LNCaP clone FGC (cell line): ENCODE results near the gene TAF1.
"Not testable (repeated sequence)": the region's sequence is repeated elsewhere in the genome, so short reads cannot be mapped to it uniquely, and the experiment has no call there.

Source experiments
- DNase-seq: peaks from one replicate; pipeline ENCODE4 v3.0.0-alpha.2; 2011; ENCODE audit warnings: low read depth
- H3K4me3 ChIP-seq: 2 replicates; pipeline ENCODE4 v1.5.1; 2011; ENCODE audit warnings: mild to moderate bottlenecking, low read depth, low read length, control low read depth
- TF ChIP-seq, protein P1 (sequence below): IDR thresholded peaks from 2 replicates; pipeline ENCODE4 v1.5.1; 2012; ENCODE audit warnings: mild to moderate bottlenecking; ENCODE audit not compliant: control insufficient read depth, insufficient read depth; ENCODE audit errors: extremely low read depth

TAF1 gene

DNA sequence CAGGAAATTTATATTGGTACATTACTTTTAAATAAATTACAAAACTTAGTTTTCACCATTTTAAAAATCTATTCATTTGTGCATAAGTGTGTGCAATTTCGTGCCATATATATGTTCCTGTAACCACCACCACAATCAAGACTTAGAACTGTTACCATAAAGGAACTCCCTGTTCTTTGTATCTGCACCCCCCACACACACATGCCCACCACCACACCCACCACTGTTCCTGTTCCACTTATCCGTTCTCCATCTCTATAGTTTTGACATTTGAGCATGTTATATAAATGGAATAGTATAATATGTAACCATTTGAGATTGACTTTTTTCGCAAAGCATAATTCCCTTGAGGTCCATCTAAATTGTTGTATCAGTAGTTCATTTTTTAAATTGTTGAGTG lies 73.7 kb downstream of the TAF1 start:
- no peak overlapping the region for H3K4me3 ChIP-seq
- DNase-seq = no peak

DNA sequence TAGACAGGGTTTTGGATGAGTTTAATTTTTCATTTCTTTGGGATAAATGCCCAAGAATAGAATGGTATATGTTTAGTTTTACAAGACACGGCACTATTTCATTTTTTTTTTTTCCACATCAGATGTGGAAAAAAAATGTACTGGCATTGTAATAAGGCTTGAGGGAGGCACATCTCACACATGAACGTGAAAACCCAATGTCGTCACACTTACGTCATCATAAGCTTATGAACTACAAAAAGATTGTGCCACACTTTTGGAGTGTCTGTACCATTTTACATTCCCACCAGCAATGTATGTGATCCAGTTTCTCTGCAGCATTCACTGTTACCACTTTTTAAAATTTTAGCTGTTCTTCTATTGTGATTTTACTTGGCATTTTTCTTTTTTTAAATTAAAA lies 74.2 kb downstream of the TAF1 start:
- TF ChIP-seq, protein P1, sequence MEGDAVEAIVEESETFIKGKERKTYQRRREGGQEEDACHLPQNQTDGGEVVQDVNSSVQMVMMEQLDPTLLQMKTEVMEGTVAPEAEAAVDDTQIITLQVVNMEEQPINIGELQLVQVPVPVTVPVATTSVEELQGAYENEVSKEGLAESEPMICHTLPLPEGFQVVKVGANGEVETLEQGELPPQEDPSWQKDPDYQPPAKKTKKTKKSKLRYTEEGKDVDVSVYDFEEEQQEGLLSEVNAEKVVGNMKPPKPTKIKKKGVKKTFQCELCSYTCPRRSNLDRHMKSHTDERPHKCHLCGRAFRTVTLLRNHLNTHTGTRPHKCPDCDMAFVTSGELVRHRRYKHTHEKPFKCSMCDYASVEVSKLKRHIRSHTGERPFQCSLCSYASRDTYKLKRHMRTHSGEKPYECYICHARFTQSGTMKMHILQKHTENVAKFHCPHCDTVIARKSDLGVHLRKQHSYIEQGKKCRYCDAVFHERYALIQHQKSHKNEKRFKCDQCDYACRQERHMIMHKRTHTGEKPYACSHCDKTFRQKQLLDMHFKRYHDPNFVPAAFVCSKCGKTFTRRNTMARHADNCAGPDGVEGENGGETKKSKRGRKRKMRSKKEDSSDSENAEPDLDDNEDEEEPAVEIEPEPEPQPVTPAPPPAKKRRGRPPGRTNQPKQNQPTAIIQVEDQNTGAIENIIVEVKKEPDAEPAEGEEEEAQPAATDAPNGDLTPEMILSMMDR = no peak
- DNase-seq = no peak
- H3K4me3 ChIP-seq = no peak overlapping the region

More for the DNA sequence above, 73.7 kb downstream of the TAF1 start:
- TF ChIP-seq, protein P1 = no peak

DNA sequence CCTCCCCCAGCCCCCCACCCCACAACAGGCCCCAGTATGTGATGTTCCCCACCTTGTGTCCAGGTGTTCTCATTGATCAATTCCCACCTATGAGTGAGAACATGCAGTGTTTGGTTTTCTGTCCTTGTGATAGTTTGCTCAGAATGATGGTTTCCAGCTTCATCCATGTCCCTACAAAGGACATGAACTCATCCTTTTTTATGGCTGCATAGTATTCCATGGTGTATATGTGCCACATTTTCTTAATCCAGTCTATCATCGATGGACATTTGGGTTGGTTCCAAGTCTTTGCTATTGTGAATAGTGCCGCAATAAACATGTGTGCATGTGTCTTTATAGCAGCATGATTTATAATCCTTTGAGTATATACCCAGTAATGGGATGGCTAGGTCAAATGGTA lies 75.7 kb downstream of the TAF1 start:
- DNase-seq = not testable (repeated sequence)

DNA sequence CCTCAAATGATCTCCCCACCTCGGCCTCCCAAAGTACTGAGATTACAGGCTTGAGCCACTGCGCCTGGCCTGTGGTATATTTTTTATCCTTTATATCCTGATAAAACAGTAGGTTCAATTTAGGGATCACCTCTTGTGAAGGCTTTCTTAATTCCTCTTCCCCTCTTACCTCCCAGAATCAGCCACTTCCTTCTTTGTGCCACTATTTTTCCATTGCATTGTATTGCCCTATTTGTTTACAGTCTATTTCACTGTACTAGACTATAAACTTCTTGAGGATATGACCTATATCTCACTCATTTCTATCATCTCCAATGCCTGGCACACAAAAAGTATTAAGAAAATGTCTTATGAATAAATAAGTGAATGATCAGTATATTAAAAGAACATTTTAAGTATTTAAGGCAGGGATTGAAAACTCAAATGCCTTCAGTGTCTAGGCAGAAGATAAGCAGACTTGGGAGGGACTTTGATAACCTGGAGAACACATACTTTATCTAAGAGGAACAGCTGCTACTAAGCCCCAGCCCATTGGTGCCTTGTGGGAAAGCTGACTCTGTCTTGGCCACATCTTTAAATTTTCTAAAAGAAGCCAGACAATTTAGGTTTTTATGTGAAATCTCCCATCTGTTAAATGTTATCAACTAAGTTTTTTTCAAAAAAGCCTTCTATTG lies 84.4 kb downstream of the TAF1 start:
- H3K4me3 ChIP-seq = no peak overlapping the region
- TF ChIP-seq, protein P1 = no peak
- no peak for DNase-seq

More for the DNA sequence above, 75.7 kb downstream of the TAF1 start:
- not testable (repeated sequence) for H3K4me3 ChIP-seq

DNA sequence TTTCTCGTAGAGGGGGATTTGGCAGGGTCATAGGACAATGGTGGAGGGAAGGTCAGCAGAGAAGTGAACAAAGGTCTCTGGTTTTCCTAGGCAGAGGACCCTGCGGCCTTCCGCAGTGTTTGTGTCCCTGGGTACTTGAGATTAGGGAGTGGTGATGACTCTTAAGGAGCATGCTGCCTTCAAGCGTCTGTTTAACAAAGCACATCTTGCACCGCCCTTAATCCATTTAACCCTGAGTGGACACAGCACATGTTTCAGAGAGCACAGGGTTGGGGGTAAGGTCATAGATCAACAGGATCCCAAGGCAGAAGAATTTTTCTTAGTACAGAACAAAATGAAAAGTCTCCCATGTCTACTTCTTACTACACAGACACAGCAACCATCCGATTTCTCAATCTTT lies 85.4 kb downstream of the TAF1 start:
- H3K4me3 ChIP-seq, DNase-seq: not testable (repeated sequence)

DNA sequence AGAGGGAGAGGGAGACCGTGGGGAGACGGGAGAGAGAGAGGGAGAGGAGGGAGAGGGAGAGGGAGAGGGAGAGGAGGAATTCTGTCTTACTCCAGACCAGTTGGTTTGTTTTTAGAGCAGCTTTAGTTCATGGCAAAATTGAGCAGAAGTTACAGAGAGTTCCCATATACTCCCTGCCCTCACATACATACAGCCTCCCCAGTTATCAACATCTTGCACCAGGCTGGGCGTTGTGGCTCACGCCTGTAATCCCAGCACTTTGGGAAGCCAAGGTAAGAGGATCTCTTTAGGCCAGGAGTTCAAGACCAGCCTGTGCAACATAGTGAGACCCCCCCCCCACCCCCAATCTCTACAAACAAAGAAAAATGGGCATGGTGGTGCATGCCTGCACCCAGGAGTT lies 86.9 kb downstream of the TAF1 start:
- TF ChIP-seq, protein P1 = no peak
- no peak overlapping the region for H3K4me3 ChIP-seq
- no peak for DNase-seq

DNA sequence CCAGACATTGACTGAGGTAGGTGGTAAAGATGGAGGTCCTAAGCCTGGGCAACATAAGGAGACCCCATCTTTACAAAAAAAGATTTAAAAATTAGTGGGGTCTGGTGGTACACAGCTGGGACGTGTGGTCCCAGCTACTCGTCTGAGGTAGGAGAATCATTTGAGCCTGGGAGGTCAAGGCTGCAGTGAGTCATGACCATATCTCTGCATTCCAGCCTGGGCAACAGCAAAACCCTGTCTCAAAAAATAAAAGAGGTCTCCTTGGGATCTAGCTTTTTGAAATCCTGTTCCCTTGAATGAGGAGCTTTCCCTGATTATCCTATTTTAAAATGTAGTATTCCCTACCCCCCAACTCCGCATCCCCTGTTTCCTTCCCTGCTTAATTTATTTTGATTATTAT lies 88.1 kb downstream of the TAF1 start:
- H3K4me3 ChIP-seq = no peak overlapping the region
- DNase-seq = no peak
- TF ChIP-seq, protein P1 = no peak

DNA sequence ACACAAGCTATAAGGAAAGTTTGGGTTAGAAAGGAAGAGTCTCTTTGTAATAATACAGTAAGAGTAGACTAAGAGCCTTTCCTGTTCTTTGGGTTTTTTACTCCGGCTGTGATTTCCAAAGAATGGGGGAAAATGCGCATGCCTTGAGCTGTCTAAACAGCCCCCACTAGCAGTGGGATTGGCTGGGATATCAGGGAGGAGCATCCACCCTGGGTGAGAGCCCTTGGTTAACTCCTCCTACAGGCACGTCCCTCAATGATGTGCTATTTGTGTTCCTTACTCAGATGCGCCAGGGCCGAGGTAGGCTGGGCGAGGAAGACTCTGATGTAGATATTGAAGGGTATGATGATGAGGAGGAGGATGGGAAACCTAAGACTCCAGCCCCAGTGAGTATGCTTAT lies 92.7 kb downstream of the TAF1 start:
- no peak overlapping the region for H3K4me3 ChIP-seq
- TF ChIP-seq, protein P1 = no peak
- DNase-seq = no peak
